ENCODE results near the gene PHF24.
"Not testable (repeated sequence)": the region's sequence is repeated elsewhere in the genome, so short reads cannot be mapped to it uniquely, and the experiment has no call there.

PHF24 gene

DNA sequence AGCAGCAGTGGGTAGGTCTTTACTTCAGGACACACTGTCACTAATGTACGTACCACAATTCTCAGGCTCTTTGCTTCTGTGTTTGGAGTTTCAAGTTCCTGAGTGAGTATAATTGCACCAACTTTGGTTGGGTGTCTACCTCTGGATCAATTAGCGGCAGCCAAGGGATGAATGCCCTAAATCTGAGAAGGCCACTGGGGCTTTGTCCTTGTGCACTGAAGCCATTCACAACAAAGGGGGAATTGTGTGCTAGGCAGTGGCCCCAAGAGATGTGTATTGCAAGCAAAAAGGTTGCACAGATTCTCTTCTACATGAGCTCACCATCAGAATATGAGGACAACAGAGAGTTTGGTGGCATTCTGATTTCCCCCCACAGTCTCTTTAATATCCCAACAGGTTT, 3.9 kb upstream of the PHF24 start:
- Histone ChIP-seq H3K27me3 (ENCODE audit: insufficient read depth, low read depth, severe bottlenecking) (peaks cover 3% of the 10 kb centered on the region), H3K9me3 (ENCODE audit: severe bottlenecking) (no peaks in the 10 kb centered on the region), H3K4me3 (ENCODE audit: low read depth, low read length) (no peak overlapping the region), H3K36me3 (no peaks in the 10 kb centered on the region), H3K27ac (no peak overlapping the region)
- no peak for DNase-seq
- TF ChIP-seq, protein P1, sequence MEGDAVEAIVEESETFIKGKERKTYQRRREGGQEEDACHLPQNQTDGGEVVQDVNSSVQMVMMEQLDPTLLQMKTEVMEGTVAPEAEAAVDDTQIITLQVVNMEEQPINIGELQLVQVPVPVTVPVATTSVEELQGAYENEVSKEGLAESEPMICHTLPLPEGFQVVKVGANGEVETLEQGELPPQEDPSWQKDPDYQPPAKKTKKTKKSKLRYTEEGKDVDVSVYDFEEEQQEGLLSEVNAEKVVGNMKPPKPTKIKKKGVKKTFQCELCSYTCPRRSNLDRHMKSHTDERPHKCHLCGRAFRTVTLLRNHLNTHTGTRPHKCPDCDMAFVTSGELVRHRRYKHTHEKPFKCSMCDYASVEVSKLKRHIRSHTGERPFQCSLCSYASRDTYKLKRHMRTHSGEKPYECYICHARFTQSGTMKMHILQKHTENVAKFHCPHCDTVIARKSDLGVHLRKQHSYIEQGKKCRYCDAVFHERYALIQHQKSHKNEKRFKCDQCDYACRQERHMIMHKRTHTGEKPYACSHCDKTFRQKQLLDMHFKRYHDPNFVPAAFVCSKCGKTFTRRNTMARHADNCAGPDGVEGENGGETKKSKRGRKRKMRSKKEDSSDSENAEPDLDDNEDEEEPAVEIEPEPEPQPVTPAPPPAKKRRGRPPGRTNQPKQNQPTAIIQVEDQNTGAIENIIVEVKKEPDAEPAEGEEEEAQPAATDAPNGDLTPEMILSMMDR (IDR thresholded peaks at IDR 0.05; ENCODE audit: low read depth, low read length) = no peak

DNA sequence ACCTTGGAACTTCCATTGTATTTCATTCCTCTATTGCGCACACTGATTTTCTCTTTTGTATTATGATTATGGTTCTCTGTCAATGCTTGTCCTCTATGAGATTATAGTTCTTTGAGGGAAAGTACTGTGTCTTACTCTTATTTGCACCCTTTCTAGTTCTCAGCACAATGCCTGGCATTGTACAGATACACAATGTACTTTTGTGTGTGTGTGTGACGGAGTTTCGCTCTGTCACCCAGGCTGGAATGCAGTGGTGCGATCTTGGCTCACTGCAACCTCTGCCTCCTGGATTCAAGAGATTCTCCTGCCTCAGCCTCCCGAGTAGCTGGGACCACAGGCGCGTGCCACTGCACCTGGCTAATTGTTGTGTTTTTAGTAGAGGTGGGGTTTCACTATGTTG, 2.0 kb upstream of the PHF24 start:
- H3K36me3 ChIP-seq; H3K27me3 ChIP-seq (ENCODE audit: insufficient read depth, low read depth, severe bottlenecking): not testable (repeated sequence)

DNA sequence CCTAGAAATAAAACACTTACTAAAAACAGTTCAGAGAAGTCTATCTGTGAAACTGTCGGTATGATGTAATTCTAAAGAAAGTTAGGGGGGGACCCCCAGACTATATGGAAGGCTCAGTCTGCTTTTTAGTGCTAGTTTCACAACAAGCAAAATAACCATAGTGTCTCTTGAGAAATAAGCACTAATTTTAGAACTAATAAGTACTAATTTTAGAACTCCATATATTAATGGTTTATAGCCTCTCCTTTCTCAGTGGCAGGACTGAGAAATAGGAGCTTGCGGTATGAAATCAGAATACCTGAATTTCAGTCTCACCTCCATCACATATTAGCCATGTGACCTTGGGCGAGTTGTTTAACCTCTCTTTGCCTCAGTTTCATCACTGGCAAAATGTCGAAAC, 1.4 kb upstream of the PHF24 start:
- TF ChIP-seq, protein P1 (IDR thresholded peaks at IDR 0.05; ENCODE audit: low read depth, low read length) = no peak
- no peaks in the 10 kb centered on the region for H3K36me3 ChIP-seq
- H3K4me3 ChIP-seq (ENCODE audit: low read depth, low read length) = no peak overlapping the region
- H3K27me3 ChIP-seq (ENCODE audit: insufficient read depth, low read depth, severe bottlenecking) = peaks cover 3% of the 10 kb centered on the region
- no peak for DNase-seq
- no peak overlapping the region for H3K27ac ChIP-seq
- no peaks in the 10 kb centered on the region for H3K9me3 ChIP-seq (ENCODE audit: severe bottlenecking)

More for the DNA sequence above, 2.0 kb upstream of the PHF24 start:
- H3K4me3 ChIP-seq (ENCODE audit: low read depth, low read length); H3K9me3 ChIP-seq (ENCODE audit: severe bottlenecking); DNase-seq; H3K27ac ChIP-seq: not testable (repeated sequence)

DNA sequence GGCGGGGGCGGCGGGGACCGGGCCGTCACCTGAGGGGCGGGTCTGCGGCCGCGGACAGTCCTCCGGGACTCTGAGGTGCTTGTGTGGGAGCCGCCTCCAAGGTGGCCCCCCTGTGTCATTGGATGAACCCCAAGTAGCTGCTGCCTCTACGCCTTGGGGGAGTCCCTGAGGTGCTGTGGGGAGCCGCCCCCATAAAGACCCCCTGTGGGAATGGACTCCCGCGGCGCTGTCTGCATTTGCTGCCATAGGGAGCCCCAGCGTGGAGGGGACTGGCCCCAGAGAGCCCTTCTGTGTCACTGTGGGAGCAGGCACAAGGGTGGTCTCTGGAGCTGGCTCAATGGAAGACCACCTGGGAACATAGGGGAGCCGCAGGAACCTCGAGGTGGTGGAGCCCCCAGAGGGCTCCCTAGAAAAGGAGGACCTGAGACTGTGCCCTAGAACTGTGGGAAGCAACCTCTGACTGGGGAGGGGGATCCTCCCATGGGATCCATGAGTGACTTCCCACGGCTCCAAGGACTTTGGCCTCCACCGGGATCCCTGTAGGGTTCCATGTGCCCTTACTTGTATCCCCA, 412 bp downstream of the PHF24 start:
- no peaks in the 10 kb centered on the region for H3K36me3 ChIP-seq
- TF ChIP-seq, protein P1 (IDR thresholded peaks at IDR 0.05; ENCODE audit: low read depth, low read length) = no peak
- peaks cover 3% of the 10 kb centered on the region for H3K27me3 ChIP-seq (ENCODE audit: insufficient read depth, low read depth, severe bottlenecking)
- no peak overlapping the region for H3K27ac ChIP-seq
- peak overlapping the region; percentile 42 for H3K4me3 ChIP-seq (ENCODE audit: low read depth, low read length)
- no peak for DNase-seq
- no peaks in the 10 kb centered on the region for H3K9me3 ChIP-seq (ENCODE audit: severe bottlenecking)

DNA sequence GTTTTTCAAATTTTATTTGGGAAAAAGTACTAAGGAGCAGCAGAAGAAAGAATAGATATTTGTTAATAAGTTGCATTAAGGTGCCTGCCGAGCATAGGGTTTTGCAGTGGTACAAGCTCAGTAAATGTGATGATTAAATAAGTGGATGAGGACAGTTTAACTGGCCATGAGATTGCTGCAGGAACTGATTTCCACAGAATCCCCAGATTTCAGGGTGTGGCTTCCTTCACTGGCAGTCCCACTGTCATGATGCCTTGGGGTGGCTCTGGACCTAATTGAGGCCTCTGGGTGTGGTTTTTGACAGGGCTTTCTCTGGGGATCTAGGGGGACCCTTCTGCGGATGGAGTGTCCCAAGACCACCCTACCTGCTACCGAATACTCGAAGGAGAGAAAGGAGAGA, 1.4 kb downstream of the PHF24 start:
- no peak for DNase-seq
- no peak overlapping the region for H3K27ac ChIP-seq
- no peaks in the 10 kb centered on the region for H3K36me3 ChIP-seq
- peaks cover 3% of the 10 kb centered on the region for H3K27me3 ChIP-seq (ENCODE audit: insufficient read depth, low read depth, severe bottlenecking)
- H3K9me3 ChIP-seq (ENCODE audit: severe bottlenecking) = no peaks in the 10 kb centered on the region
- TF ChIP-seq, protein P1 (IDR thresholded peaks at IDR 0.05; ENCODE audit: low read depth, low read length) = no peak
- no peak overlapping the region for H3K4me3 ChIP-seq (ENCODE audit: low read depth, low read length)

DNA sequence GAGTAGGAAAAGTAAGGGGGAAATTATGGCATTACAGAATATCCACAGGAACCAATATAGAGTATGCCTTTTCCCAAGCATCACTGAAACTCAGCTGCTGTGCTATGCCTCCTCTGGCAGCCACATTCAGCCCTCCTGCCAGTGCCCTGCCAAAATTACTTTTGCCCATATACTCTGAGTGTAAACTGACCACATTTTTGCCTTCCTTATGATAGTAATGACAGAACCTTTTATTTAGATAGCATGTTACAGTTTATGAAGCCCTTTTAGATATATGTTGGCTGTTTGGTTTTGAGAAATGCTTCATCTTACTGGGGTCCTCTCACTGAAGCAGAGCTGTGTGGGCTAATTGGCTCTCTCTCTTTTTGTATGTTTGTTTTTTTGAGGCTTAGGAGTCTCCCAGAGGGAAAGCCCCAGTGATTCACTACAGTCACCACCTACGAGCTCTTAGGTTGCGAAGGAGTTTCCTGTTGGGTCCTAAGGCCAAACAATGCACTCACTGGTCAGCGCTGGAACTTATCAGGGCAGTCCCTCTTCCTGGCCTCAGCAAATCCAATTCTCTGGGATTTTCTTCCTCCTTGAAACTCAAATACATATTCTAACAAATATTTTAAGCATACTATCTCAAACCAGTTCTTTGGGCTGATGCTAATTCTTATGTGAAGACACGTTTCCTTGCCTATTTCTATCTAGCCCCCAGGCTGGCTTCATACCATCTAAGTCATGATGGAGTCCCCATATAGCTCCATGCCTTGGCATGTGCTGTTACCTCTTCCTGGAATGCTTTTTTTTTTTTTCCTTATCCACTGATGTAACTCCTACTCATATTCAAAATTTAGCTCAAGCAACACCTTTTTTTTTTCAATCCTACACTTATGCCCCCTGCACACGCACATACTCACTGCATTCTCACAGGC, 3.7 kb downstream of the PHF24 start:
- Histone ChIP-seq H3K27me3 (ENCODE audit: insufficient read depth, low read depth, severe bottlenecking) (peaks cover 3% of the 10 kb centered on the region), H3K27ac (no peak overlapping the region), H3K9me3 (ENCODE audit: severe bottlenecking) (no peaks in the 10 kb centered on the region), H3K4me3 (ENCODE audit: low read depth, low read length) (no peak overlapping the region), H3K36me3 (no peaks in the 10 kb centered on the region)
- TF ChIP-seq, protein P1 (IDR thresholded peaks at IDR 0.05; ENCODE audit: low read depth, low read length) = no peak
- DNase-seq = no peak
